Muscle of arm (tissue), 12 donors: Measurements from ENCODE around the gene TMEM63B. TPM values are rescaled to one million over a fixed set of nuclear protein-coding genes. Genes with fewer than 3 reads are reported as not detected.
A peak's percentile ranks its signal among the peaks of the same experiment; 100 is the strongest.

Experiments used
- DNase-seq: peaks from one replicate; pipeline ENCODE4 v3.0.0-alpha.2; 2013
- polyA plus RNA-seq, 12 donors: library from polyadenylated mRNA; unstranded; fragments of 120-200 nt; gene quantifications; one replicate each; pipeline ENCODE4 v1.2.1, GENCODE V29; 2013; ENCODE audit not compliant: insufficient read length in 12 of 12

Gene TMEM63B
- polyA plus RNA-seq, 12 donors, result 13.4 to 37.5 (median 17.9) TPM; not detected in 1

DNA sequence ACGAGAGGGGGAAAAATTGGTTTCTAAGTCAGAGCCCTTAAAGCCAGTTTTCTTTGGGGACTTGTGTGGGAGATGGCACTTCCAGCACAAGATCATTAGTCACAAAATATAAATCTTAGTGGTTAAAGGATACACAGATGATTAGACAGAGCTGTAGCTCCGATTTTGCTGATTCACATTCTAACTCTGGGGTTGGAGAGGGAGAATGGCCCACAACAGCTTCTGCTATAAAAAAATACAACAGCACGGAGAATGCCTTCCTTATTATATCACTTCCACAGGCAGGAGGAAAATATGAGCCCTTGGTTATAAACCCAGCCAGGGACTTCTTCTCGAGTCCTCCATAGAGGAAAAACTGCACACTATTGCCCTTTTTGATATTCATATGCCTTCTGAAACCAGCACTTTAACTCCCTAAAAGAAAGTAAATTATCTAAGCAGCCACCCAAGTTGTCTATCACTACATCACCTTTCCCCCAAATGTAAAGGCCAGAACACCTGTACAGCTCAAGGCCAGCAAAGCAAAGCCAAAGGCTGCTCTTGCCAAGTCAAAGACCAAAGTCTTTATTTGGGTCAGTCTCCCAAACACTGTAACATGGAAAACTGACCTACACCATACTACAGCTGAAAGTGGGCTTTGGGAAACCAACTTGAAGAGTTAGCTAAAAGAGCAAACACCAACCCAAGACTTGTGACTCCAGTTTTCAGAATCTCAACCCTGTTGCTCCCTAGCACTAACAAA lies 10.5 kb upstream of the TMEM63B start:
- peak; percentile 39 for DNase-seq

GRCh38 chr6:44117397-44118128 lies 9.8 kb upstream of the TMEM63B start:
- DNase-seq, result no peak

- no peak for DNase-seq
Observed at GRCh38 chr6:44119704-44120262, 7.6 kb upstream of the TMEM63B start.

DNA sequence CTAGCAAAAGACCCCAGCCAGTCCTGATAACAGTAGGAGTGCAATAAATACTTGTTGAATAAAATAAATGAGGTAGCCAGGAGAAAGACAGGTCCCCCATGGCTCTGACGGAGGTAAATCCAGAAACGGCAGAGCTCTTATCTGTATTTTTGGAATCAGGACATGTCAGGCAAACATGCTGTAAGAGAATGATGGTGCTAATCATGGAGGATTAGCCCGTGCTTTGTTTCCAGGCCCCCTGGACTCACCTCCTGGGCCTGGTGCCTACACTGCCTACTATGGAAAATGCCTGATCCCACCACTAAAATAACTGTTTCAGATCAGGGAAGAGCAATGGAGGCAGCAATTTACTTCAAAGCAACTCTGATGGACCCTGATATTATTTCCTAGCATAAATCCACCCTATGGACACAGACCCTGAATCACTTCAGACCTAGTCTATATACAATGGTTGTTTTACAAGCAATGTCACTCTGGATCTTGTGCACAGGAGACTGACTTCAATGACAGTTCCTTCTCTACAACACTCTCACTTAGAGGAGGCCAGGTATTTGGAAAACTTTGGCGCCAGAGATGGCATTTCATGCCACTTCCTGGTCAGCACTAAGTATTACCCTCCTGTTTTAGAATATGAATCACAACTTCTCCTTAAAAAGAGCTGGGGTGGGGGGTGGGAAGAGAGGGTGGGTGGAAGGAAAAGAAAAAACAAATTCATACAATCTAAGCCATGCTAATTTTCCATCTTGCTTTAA lies 6.5 kb upstream of the TMEM63B start:
- no peak for DNase-seq

GRCh38 chr6:44122801-44123200 lies 4.6 kb upstream of the TMEM63B start:
- no peak for DNase-seq

DNA sequence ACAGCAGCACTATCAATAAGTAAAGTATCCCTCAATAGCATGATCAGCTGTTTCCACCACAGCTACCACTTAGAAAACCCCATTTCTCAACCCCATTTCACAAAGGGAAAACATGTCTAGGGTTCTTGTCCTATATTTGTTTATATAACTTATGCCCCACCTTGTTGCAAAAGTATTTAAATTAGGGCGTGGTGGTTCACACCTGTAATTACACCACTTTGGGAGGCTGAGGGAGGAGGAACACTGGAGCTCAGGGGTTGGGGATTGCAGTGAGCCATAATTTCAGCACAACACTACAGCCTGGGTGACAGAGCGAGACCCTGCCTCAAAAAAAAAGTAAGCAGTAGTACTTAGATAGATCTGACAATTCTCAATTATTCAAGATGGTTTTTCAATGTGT lies 3.8 kb upstream of the TMEM63B start:
- DNase-seq, result no peak

DNA sequence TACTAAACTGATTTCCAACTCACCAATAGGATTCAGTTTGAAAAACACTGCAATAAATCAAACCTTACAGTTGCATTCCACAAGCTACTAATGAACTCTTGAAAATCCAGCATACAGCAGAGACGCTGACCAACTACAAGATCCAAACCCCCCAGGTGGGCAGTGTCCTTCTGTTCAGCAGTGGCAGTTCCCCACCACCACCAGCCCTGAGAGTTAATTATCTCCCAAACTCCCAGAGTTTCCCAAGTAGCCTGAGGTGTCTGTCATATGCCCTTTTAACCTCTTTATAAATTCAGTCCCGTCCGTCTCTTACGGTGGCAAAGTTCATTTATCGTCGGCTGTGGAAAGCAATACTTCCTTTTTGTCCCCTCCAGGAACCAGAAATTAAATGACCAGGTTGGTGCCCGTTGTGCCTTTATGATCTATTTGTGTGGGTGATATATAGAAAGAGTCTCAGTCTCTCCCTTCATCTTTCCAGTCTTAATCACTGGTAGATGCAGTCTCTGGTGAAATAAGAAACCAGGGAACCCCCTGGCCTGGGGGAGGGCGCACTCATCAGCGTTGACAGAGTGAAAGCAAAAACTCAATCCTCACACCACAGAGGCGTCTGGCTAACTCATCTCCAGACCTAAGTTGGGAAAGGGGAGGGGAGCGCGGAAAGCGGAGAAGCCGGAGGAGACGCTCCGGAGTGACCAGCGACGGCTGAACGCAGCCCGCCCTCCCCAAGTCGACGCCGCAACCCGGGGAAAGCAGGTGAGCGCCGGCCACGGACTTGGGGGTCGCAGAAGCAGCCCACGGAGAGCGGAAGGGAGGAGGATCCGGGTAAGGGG lies 819 bp upstream of the TMEM63B start:
- peak; percentile 66 for DNase-seq

DNA sequence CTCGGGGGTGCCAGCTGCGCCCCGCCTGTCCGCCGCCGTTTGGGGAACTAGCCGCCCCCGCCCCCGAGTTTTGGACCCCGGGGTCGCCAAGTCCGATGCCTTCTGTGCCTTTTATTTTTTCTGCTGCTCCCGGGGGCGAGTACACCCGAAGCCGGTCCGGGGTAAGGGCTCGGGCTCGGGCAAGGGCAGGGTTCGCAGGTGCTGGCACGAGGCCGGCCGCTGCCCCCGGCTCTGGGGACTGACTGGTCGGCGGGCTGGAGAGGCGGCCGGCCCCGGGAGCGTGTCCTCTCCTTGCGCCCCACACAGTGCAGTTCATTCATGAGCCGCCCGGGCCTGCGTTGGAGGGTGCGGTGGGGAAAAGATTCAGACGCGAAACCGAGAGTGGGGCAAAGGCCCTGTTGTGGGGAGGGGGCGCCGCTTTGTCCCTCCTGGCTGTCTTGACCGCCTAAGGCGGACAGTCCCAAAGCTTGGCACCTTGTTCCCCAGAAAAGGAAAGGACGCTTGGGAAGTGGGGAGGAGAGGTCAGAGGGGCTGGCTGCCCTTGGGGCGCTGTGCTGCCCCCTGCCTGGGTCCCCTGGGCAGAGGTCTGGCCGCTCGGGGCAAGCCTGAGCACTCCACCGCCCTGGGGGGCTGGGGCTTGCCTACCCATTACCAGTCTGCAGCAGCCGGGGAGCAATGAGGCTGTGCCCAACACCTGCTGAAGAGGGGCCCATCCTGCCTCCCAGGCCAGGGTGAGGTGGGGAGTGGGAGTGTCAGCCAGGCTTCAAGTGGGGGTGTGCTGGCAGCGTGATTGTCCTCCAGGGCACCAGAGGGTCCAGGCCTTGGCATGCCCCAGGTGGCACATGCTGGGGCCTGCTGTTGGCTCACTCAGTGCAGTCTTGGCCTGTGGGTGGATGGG lies 915 bp downstream of the TMEM63B start:
- DNase-seq, result no peak

DNA sequence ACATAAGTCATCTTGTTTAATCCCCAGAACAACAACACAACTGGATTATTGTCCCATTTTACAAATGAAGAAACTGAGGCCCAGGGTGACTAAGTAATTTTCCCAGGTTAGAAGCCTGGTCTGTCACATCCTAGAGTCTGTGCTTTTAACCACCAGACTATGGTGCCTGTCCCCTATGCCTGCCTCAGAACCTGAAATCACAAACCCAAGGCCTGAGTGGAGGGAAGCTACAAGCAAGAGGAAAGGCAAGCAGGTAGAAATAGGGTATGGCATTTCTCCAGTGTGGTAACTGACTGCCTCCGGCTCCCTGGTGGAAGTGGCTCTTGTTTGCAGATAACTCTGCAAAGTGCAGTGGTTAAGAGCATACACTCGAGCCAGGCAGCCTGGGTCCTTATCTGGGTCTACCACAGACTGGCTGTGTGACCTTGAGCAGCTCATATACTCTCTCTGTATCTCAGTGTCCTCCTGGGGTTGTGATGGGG lies 2.5 kb downstream of the TMEM63B start:
- DNase-seq, result no peak

- no peak for DNase-seq
Observed at GRCh38 chr6:44131892-44132291, 4.5 kb downstream of the TMEM63B start.

DNA sequence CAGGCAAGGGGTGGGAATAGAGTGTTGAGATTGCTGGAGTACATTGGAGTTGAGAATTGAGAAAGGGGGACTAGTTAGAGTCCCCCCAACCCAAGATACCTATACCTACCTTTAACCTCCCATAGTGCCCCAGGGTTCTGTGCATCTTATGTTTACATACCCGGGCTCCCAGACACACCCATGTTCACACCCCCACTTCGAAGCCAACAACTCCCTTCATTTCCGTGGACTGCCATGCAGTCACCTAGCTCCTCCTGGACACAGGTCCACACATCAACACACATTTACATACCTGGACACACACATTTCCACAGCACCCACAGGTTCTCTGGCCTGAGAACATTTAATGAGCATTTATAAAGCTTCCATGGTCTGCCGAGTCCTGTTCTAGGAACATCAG lies 5.1 kb downstream of the TMEM63B start:
- DNase-seq, result no peak

DNA sequence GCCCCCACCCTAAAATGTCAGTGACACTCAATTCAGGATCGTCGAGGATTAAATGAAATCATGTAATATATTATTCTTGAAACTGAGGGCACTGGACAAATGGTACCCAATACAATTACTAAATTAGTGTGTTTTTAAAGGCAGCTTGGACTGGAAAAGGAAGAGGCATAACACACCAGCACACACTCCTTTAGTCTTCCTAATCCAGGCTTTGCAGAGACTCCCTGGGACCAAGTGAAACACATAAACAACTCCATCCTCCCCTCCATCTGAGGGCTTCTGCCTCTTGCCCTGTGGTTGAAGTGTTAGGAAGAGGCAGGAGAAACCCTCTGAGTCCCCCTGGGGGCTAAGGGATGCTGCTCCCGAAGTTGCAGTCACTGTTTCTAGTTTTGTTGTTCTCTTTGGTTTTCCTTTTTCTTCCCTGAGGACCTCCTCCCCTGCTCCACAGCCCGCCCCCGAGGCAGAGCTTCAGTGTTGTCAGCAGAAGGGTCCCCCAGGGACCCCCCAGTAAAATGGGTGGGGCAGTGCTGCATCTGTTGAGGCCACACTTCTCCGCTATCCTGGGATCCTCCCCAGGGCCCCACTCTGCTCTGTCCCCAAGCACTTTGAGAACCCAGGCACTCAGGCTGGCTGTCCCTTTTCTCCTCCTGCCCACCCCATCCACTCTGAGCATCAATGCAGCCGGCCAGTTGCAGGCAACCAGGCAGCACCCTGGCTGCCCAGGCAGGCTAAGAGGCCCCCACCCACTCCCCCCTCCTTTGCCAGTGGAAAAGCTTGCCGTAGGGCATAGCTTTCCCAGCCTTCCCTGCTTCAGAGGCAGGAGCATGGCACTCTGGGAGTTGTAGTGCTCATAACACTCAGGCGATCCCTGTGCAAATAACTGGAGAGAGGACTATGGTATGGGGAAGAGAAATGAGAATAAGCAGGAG lies 5.9 kb downstream of the TMEM63B start:
- DNase-seq, result no peak

- no peak for DNase-seq
Observed at GRCh38 chr6:44133981-44134711, 6.8 kb downstream of the TMEM63B start.

- DNase-seq, result no peak
Observed at GRCh38 chr6:44135173-44135758, 7.9 kb downstream of the TMEM63B start.

DNA sequence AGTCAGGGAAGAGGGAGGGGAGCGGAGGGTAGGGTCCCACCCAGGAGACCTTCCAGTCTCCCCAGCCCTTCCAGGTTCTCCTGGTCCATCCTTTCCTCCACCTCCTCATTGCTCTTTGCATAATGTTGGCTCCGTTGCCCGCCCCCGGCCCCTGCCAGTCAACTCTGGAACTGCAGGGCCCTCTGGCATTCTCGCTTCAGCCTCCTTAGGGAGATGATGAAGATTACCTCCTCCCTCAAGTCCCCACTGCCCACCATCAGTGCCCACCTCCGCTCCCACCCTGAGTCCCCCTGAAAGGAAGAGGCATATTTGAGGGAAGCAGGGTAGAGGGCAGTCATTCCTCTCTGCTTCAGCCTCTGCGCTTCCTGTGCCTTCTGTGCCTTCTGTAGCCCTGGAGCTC lies 8.5 kb downstream of the TMEM63B start:
- DNase-seq, result no peak

DNA sequence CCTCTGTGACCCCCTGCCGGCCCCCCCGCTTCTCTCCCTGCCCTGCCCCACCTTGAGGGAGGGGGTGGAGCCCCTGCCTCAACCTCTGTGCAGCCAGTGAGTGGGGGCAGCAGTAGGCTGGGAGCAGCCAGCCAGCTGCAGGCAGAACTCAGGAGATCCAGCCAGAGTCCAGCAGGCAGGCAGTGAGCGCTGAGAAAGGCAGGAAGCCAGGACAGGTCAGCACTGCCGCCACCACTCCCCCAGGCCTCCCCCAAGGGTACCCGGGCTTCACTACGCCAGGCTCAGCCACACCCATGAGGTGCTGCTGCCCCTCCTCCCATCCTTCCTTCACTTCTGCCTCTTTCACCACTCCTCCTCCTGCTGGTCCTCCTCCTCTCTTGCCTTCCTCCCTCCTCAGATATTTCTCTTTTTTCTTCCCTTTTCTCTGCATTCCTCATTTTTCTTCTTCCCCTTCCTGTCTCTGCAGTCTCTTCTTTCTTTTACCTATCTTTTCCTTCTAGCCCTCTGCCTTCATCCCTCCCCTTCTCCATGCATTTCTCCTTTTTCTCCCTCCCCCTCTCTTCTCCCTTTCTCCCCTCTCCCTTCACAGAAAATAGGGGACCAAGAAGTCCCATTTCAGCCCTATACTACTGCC lies 11.5 kb downstream of the TMEM63B start:
- DNase-seq, result no peak

GRCh38 chr6:44139351-44139743 lies 12.0 kb downstream of the TMEM63B start:
- DNase-seq, result no peak
